ENCODE data around the gene TBC1D10A.

GRCh38 chr22:30249049-30250038 lies 77.4 kb downstream of the TBC1D10A start:
- TF ChIP-seq CTCF (IDR thresholded peaks at IDR 0.05; ENCODE audit: insufficient read depth, low read depth, low read length) = no peak
- TF ChIP-seq EZH2 (IDR thresholded peaks at IDR 0.05; ENCODE audit: insufficient read depth, low read length) = no peak

All from astrocyte (in vitro differentiated cells and primary cell).